HG03025 (cell line): ENCODE results near the gene SOS2.

Experiments
- ATAC-seq: cut with Tn5 transposase; IDR thresholded peaks from one replicate; pipeline ENCODE4 v1.9.1; 2021; ENCODE audit warnings: mild to moderate bottlenecking, moderate library complexity; ENCODE audit not compliant: unreplicated experiment, low FRiP score

The SOS2 gene

DNA sequence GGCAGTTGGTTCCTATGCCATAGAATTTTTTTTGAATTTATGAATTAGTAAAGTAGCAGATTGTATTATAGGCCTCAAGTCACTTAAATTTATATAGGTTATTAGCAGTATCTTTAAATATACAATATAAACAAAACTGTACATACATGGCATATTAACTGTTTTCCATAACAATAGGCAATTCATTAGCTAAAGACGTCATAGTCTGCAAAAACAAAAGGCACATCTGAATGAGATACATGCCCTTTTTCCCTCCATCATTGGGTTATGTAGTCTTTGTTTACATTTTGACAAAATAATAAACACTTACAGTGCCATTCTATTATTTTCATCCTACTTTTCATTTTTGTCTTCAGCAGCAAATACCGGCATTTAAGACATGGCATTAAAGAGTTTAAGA is 113.9 kb downstream of the SOS2 start:
- ATAC-seq = no peak

- no peak for ATAC-seq
These were observed 114.4 kb downstream of the SOS2 start for GRCh38 chr14:50116966-50117365.

- peak; percentile 81 for ATAC-seq
These were observed 115.0 kb downstream of the SOS2 start, which contains the start of gene VCPKMT for GRCh38 chr14:50116181-50116956. Gene VCPKMT (minus strand): TSS chr14:50116572. CDS start chr14:50116552, 20 bp downstream.

GRCh38 chr14:50113381-50114035 is 117.9 kb downstream of the SOS2 start:
- no peak for ATAC-seq

DNA sequence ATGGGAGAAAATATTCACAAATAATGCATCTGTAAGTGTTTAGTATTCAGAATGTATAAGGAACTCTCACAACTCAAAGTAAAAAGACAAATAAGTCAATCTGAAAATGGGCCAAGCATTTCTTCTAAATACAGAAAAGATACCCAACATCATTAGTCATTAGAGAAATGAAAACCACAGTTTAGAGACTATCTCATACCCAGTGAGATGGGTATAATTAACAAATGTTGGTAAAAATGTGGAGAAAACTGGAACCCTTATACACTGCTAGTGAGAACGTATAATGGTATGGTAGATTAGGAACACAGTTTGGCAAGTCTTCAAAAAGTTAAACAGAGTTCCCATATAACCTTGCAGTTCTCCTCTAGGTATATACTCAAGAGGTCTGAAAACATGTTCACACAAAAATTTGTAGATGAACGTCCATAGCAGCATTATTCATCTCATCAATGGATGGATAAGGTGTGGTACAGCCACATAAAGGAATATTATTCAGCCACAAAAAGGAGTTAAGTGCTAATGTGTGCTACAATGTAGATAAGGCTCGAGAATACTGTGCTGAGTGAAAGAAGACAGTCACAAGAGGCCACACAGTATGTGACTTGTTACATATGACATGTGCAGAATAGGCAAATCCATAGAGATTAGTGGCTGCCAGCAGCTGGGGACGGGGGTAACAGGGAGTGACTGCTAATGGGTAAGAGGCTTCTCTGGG is 120.9 kb downstream of the SOS2 start:
- ATAC-seq = no peak

- ATAC-seq = no peak
These were observed 122.0 kb downstream of the SOS2 start for GRCh38 chr14:50109342-50109741.

- ATAC-seq = no peak
These were observed 123.5 kb downstream of the SOS2 start for GRCh38 chr14:50107850-50108249.

DNA sequence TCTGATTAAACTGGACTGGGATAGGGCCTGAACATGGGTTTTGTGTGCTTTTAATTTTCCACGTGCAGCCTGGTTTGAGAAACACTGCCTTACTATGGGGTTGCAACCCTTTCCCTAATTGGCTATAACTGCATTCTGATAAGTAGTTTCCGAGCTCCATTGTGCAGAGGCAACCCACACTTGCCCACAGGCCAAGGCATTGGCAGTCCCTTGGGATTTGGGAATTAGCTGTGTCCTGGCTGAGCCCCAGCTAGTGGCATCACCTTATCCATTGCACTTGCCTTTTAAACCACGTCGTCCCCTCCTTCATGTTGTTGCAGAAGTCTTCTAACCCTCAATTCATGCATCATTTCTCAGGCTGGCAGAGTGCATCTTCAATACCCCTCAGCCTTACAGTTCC is 125.2 kb downstream of the SOS2 start:
- ATAC-seq = no peak

DNA sequence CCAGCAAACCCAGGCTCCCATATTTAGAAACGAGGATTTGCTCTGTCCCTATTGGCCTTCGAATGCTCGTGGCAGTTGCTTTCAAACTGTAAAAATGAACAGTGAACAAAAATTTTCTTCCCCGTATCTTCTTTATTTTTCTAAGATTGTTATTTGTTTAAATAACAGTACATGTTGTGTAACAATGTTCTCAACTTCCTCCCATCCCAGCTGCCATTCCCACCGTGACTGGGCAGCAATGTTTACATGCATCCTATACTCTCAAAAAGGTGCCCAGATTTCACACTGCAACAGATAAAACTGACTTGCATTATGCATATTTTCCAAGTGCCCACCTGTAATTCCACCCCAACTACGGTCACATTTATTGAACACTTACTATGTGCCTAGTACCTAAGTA is 127.8 kb downstream of the SOS2 start:
- no peak for ATAC-seq

- ATAC-seq = no peak
These were observed 130.0 kb downstream of the SOS2 start for GRCh38 chr14:50101417-50101816.

- ATAC-seq = no peak
These were observed 130.6 kb downstream of the SOS2 start for GRCh38 chr14:50100805-50101204.

GRCh38 chr14:50099335-50099734 is 132.0 kb downstream of the SOS2 start:
- ATAC-seq = no peak

- ATAC-seq = no peak
These were observed 135.5 kb downstream of the SOS2 start for GRCh38 chr14:50095895-50096294.

DNA sequence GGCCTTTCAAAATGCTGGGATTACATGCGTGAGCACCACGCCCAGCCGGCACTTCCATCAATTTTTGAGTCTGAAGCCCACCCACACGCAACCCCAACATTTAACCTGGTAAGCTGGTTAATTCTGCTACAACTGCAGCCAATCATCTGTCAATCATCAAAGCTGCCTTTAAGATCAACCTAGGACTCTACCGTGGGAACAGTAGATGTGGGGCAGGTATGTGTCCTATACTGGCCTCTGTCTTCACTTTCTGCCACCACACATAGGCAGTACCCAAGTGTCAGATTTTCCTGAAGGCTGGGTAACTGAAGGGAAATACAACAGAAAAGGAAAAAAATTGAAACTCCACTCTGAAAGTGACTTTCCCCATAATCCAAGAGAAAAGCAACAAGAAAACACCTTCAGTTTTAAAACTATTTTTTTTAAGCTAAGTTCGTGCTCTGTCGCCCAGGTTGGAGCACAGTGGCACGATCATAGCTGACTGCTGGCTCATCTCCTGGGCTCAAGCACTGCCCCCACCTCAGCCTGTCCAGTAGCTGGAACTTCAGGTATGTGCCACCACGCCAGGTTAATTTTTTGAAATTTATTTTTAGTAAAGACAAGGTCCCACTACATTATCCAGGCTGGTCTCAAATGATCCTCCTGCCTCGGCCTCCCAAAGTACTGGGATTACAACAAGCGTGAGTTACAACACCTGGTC is 137.2 kb downstream of the SOS2 start:
- no peak for ATAC-seq

GRCh38 chr14:50093496-50093895 is 137.9 kb downstream of the SOS2 start:
- ATAC-seq = no peak

DNA sequence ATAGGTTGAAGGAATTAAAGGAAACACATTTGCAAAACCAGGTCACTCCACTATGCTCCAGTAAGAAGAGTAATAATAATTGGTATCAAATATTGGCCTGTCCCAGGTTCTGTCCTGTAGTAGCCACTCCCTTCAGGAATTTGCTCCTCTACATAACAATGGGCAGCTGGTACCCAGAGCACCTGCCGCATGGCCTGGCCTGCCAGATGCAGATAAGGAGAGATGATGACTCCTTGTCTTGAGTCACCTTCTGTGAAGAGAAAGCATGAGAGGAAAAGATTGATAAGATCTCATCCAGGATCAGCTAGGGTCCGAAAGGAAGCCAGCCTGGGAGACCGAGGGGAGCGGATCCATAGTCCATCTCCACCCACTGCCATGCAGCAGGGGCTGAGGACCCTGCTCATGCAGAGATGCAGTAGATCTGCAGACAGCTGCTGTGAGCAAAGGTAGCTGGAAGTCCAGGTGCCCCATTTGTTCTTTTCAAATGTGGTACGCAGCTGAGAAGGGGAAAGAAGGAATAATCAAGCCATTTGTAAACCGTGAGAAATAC is 139.3 kb downstream of the SOS2 start:
- ATAC-seq = no peak

- no peak for ATAC-seq
These were observed 140.0 kb downstream of the SOS2 start for GRCh38 chr14:50091240-50091913.

DNA sequence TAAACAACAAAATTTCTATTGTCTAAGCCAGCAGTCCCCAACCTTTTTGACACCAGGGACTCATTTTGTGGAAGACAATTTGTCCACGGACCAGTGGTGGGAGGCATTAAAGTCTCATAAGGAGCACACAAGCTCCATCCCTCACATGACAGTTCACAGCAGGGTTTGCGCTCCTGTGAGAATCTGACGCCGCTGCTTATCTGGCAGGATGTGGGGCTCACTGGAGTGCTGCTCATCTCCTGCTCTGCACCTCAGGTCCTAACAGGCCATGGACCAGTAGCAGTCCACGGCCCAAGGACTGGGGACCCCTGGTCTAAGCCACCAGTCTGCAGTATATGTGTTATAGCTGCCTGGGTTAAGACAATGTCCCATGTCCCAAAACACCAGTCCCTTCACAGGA is 142.2 kb downstream of the SOS2 start:
- no peak for ATAC-seq

GRCh38 chr14:50088731-50089130 is 142.6 kb downstream of the SOS2 start:
- no peak for ATAC-seq

DNA sequence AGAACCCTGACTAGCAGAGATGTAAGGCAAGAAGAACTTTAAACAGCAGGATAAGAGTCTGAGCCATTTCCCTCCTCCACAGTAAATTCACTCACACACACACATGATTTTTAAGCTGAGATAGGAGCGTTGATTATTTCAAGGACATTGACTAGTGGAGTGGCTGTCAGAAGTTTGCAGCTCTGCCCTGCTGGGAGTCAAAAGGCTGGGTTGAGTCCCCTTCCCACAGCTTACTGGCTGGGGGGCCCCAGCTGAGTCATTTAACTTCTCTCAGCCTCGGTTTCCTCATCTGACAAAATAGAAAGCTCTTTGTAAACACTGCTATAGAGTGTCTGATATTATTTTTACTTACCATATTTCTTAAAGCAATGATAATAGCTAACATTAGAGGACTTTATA is 143.3 kb downstream of the SOS2 start:
- ATAC-seq = no peak
